ENCODE results near the gene MAG. TPM values are rescaled to one million over a fixed set of nuclear protein-coding genes. Genes with fewer than 3 reads are reported as not detected.

The MAG gene
- total and polyA plus RNA-seq, 10 of the 15 experiments (the other 5 are each of a cell fraction or from before 2014, with no cell fraction given): 0.03 to 0.82 (median 0.17) TPM; not detected in 2

- intact Hi-C loops (cut with micrococcal nuclease; ENCODE audit: unreplicated experiment) (no loop called here), in situ Hi-C loops (cut with MboI) (no loop called here)
- ChIA-PET SMC1A (ENCODE audit: uncharacterized antibody, unreplicated experiment) (no interaction called here), POLR2A (no interaction called here), CTCF (no interaction called here), RAD21 (ENCODE audit: unreplicated experiment) (no interaction called here)
- H3K36me3 ChIP-seq (ENCODE audit: control insufficient read depth in 2 of 2, insufficient read depth in 2 of 2, low read length in 1 of 2): peaks cover 6 to 7% of the 10 kb centered on the region in 2 experiments; a peak in 3 of 4 replicates
- 68% methylated on average over 11 of the region's 11 CpGs for WGBS (ENCODE audit: insufficient coverage, insufficient replicate concordance, low lambda C conversion rate, missing lambda C conversion rate)
- no peak overlapping the region for H3K9ac ChIP-seq (ENCODE audit: control insufficient read depth, insufficient read depth, low read length)
- no peaks in the 10 kb centered on the region for H3K9me3 ChIP-seq (replicated peaks; ENCODE audit: control insufficient read depth, insufficient read depth, low read length)
- H3K27me3 ChIP-seq (replicated peaks in 1 of 2; ENCODE audit: control insufficient read depth in 2 of 2, insufficient read depth in 2 of 2, low read length in 1 of 2): no peaks in the 10 kb centered on the region; a peak in 2 of 4 replicates
- no peak overlapping the region for H3K4me3 ChIP-seq
- no peak for FAIRE-seq
- H3K4me2 ChIP-seq (ENCODE audit: control insufficient read depth, insufficient read depth): no peak overlapping the region
- no peak for DNase-seq (ENCODE audit: low read depth, low spot score)
- no peak overlapping the region for H2AFZ ChIP-seq (ENCODE audit: control insufficient read depth, low read depth, low read length)
- TSS peak; percentile 83 for BruUV-seq (replicated peaks)
- H3K79me2 ChIP-seq (ENCODE audit: control insufficient read depth, insufficient read depth, low read length): no peaks in the 10 kb centered on the region
- H4K20me1 ChIP-seq (ENCODE audit: control insufficient read depth, insufficient read depth): no peaks in the 10 kb centered on the region
- no peak for ATAC-seq
- H3K27ac ChIP-seq (ENCODE audit: control insufficient read depth, insufficient read depth): no peak overlapping the region
- peaks cover 17% of the 10 kb centered on the region for H3K4me1 ChIP-seq (ENCODE audit: control insufficient read depth, insufficient read depth, low read length)
- TF ChIP-seq LARP7 (IDR thresholded peaks at IDR 0.05) (no peak), IRF5 (IDR thresholded peaks at IDR 0.05; ENCODE audit: borderline replicate concordance) (no peak), RAD51 (IDR thresholded peaks at IDR 0.05) (no peak), EED (IDR thresholded peaks at IDR 0.05; ENCODE audit: low read depth) (no peak), PKNOX1 (IDR thresholded peaks at IDR 0.05) (no peak), YBX1 (IDR thresholded peaks at IDR 0.05) (no peak), MYB (IDR thresholded peaks at IDR 0.05; ENCODE audit: borderline replicate concordance, low read depth, low read length) (no peak), JUND (IDR thresholded peaks at IDR 0.05; ENCODE audit: low read depth, low read length) (no peak), KLF5 (IDR thresholded peaks at IDR 0.05; ENCODE audit: partially characterized antibody) (no peak), ZSCAN29 (IDR thresholded peaks at IDR 0.05) (no peak), SUZ12 (IDR thresholded peaks at IDR 0.05; ENCODE audit: unreplicated experiment) (no peak), HCFC1 (IDR thresholded peaks at IDR 0.05; ENCODE audit: low read length) (no peak), CUX1 (IDR thresholded peaks at IDR 0.05; ENCODE audit: insufficient replicate concordance, low read depth, low read length) (no peak), ZNF217 (IDR thresholded peaks at IDR 0.05) (no peak), PRDM15 (CRISPR knock-in tag; IDR thresholded peaks at IDR 0.05) (no peak)
Observed at GRCh38 chr19:35279374-35279773, 12.6 kb upstream of the MAG start.

Measured in GM12878 (cell line).